Measurements from ENCODE around the gene ZNF785. TPM values are rescaled to one million over a fixed set of nuclear protein-coding genes. Genes with fewer than 3 reads are reported as not detected.
A peak's percentile ranks its signal among the peaks of the same experiment; 100 is the strongest.

The ZNF785 gene
- total RNA-seq, 1 donor from 2014 or later: 16.3 TPM

DNA sequence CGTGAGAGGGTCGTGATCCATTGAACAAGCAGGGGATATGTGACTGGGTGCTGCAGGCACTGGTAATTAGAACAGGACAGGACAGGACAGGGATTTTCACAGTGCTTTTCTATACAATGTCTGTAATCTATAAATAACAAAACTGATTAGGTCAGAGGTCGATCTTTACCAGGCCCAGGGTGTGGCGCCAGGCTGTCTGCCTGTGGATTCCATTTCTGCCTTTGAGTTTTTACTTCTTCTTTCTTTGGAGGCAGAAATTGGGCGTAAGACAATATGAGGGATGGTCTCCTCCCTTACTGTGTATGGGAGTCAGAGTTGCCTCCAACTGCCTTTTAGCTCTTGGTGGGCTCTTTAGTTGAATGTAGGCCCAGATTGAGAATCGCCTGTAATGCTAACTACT lies 25.8 kb downstream of the ZNF785 start:
- no peak overlapping the region for H3K4me3 ChIP-seq
- DNase-seq (no peak), ATAC-seq (no peak)
- H3K36me3 ChIP-seq: peaks cover 16% of the 10 kb centered on the region
- H3K27ac ChIP-seq: no peak overlapping the region
- H3K4me1 ChIP-seq: peaks cover 8% of the 10 kb centered on the region
- TF ChIP-seq, protein P1, sequence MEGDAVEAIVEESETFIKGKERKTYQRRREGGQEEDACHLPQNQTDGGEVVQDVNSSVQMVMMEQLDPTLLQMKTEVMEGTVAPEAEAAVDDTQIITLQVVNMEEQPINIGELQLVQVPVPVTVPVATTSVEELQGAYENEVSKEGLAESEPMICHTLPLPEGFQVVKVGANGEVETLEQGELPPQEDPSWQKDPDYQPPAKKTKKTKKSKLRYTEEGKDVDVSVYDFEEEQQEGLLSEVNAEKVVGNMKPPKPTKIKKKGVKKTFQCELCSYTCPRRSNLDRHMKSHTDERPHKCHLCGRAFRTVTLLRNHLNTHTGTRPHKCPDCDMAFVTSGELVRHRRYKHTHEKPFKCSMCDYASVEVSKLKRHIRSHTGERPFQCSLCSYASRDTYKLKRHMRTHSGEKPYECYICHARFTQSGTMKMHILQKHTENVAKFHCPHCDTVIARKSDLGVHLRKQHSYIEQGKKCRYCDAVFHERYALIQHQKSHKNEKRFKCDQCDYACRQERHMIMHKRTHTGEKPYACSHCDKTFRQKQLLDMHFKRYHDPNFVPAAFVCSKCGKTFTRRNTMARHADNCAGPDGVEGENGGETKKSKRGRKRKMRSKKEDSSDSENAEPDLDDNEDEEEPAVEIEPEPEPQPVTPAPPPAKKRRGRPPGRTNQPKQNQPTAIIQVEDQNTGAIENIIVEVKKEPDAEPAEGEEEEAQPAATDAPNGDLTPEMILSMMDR (IDR thresholded peaks at IDR 0.05): no peak
- intact Hi-C loops (cut with DNase I): no loop called here
- no peaks in the 10 kb centered on the region for H3K9me3 ChIP-seq
- no peaks in the 10 kb centered on the region for H3K27me3 ChIP-seq

DNA sequence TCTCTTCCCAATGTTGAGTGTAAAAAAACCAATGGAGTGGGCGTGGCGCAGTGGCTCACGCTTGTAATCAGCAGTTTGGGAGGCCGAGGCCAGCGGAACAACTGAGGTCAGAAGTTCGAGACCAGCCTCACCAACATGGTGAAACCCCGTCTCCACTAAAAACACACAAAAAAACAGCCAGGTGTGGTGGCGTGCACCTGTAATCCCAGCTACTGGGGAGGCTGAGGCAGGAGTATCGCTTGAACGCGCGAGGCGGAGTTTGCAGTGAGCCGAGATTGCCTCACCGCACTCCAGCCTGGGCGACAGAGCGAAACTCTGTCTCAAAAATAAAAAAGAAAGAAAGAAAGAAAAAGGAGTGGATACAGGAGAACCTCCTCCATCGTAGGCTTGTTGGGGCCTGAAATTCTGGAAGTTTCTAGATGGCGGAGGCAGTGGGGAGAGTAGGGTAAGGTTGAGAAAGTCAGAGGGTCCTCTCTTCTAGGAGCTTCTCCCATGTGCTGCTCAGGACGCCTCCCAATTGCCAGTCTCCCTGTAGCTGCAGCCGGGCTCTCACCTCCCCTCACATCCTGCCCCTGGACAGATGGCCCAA lies 26.6 kb downstream of the ZNF785 start:
- peak overlapping the region; percentile 91 for H3K4me3 ChIP-seq
- ATAC-seq (no peak), DNase-seq (no peak)
- H3K27ac ChIP-seq: peak overlapping the region; percentile 94
- H3K36me3 ChIP-seq: peaks cover 24% of the 10 kb centered on the region
- intact Hi-C loops (cut with DNase I): no loop called here
- peaks cover 8% of the 10 kb centered on the region for H3K4me1 ChIP-seq
- TF ChIP-seq, protein P1 (IDR thresholded peaks at IDR 0.05): no peak
- H3K9me3 ChIP-seq: no peaks in the 10 kb centered on the region
- no peaks in the 10 kb centered on the region for H3K27me3 ChIP-seq

DNA sequence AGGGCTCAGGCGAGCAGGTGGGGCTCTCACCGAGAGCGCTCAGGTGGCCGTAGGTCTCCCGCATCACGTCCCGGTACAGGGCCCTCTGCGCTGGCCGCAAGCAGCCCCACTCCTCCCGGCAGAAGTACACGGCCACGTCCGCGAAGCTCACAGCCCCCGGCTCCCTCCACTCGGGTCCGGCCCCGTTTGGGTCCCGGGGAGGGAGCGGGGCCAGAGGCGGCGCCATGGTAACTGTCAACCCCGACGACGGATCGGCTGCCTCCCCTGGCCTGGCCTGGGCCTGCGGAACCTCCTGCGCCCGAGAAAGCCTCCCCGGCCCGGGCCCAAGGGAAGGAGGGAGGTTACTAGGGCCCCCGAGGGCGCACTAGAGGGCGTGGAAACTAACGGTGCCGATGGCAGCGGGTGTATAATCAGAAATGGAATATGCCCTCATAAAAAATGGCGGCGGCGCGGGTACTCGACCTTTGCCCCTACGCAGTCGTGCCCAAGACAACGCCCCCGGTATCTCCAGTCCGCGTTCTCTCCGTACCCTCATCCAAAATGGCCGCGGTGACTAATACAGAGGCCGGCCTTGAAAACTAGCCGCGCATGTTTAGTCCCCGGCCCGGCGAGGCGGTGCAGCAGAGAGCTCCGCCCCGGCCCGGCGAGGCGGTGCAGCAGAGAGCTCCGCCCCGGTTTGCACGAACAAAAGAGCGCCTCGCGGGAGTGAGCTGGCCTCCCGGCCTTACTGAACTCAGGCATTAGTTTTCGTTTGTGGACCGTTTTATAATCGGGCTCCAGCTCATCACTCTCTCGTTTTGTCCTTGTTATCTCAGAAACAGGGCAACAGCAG lies 27.3 kb downstream of the ZNF785 start, which contains the start of gene ZNF764:
Gene ZNF764 (minus strand): TSS at position 418 of the 832 bp plus-strand sequence. CDS start 192 bp downstream, at position 226.
- Histone ChIP-seq H3K36me3 (peaks cover 26% of the 10 kb centered on the region), H3K27me3 (no peaks in the 10 kb centered on the region), H3K9me3 (no peaks in the 10 kb centered on the region), H3K27ac (peak within 1 kb of the TSS; percentile 94), H3K4me1 (peaks cover 8% of the 10 kb centered on the region), H3K4me3 (peak within 1 kb of the TSS; percentile 91)
- intact Hi-C loops (cut with DNase I): no loop called here
- ATAC-seq (peak; percentile 97), DNase-seq (peak; percentile 98)
- TF ChIP-seq, protein P1 (IDR thresholded peaks at IDR 0.05): peak; percentile 4

DNA sequence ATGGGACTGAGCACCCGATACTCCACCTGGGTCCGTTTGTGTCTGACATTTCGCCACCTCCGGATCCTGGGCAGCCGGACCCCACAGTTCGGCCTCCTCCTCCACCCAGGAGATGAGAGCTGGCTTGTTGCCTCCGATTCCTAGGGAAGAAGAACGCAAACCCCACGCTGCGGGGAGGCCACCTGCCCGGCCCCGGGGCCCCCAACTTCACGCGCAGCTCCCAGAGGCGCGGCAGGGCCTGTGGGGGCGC lies 27.9 kb downstream of the ZNF785 start:
- DNase-seq (no peak), ATAC-seq (no peak)
- H3K4me3 ChIP-seq: peak overlapping the region; percentile 91
- H3K27ac ChIP-seq: peak overlapping the region; percentile 94
- peaks cover 8% of the 10 kb centered on the region for H3K4me1 ChIP-seq
- H3K36me3 ChIP-seq: peaks cover 26% of the 10 kb centered on the region
- no peaks in the 10 kb centered on the region for H3K9me3 ChIP-seq
- no peaks in the 10 kb centered on the region for H3K27me3 ChIP-seq
- TF ChIP-seq, protein P1 (IDR thresholded peaks at IDR 0.05): no peak
- intact Hi-C loops (cut with DNase I): no loop called here

DNA sequence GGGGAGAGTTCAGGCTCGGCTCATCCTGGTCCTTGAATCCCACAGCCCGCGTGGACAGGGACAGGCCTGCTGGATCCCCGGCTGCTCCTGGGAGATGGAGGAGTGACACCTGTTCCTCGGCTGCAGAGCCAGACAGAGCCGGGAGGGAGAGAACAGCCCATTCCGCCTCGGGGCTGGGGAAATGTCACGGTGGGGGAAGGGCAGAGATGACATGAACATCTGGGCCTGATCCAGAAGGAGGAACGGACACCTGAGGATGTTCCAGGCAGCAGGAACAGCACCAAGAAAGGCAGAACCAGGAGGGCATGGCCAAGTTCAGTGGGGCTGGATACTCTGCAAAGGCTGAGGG lies 29.4 kb downstream of the ZNF785 start:
- DNase-seq: no peak
- TF ChIP-seq, protein P1 (IDR thresholded peaks at IDR 0.05): no peak
- intact Hi-C loops (cut with DNase I): no loop called here
- no peak overlapping the region for H3K4me3 ChIP-seq
- peaks cover 8% of the 10 kb centered on the region for H3K4me1 ChIP-seq
- H3K9me3 ChIP-seq: no peaks in the 10 kb centered on the region
- H3K27ac ChIP-seq: no peak overlapping the region
- peaks cover 26% of the 10 kb centered on the region for H3K36me3 ChIP-seq
- ATAC-seq: no peak
- no peaks in the 10 kb centered on the region for H3K27me3 ChIP-seq
